ENCODE results near the gene FAM117B.

DNA sequence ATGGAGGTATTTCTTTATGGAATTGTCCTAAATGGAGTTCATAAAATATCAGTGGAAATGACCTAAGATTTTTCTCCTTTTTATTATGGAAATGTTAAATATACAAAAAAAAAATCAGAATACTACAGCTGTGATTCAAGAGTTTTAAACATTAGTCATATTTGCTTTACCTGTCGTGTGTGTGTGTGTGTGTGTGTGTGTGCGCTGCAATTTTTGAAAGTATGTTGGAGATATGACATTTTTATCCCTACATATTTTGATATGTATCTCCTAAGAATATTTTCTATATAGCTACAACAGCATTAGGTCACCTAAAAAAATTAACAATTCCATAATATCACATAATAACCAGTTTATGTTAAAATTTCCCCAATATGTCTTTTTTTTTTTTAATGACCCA is 85.5 kb downstream of the FAM117B start:
- TF ChIP-seq, protein P1, sequence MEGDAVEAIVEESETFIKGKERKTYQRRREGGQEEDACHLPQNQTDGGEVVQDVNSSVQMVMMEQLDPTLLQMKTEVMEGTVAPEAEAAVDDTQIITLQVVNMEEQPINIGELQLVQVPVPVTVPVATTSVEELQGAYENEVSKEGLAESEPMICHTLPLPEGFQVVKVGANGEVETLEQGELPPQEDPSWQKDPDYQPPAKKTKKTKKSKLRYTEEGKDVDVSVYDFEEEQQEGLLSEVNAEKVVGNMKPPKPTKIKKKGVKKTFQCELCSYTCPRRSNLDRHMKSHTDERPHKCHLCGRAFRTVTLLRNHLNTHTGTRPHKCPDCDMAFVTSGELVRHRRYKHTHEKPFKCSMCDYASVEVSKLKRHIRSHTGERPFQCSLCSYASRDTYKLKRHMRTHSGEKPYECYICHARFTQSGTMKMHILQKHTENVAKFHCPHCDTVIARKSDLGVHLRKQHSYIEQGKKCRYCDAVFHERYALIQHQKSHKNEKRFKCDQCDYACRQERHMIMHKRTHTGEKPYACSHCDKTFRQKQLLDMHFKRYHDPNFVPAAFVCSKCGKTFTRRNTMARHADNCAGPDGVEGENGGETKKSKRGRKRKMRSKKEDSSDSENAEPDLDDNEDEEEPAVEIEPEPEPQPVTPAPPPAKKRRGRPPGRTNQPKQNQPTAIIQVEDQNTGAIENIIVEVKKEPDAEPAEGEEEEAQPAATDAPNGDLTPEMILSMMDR (conservative IDR thresholded peaks at IDR 0.05 in 1 of 2, IDR thresholded peaks at IDR 0.05 in 1 of 2; ENCODE audit: extremely low read depth in 1 of 2, insufficient read depth in 1 of 2, low read depth in 1 of 2, low read length in 2 of 2): no peak
- TF ChIP-seq EZH2 (IDR thresholded peaks at IDR 0.05; ENCODE audit: borderline replicate concordance, low read length): no peak
